ENCODE measurements around the gene DISP3. TPM values are rescaled to one million over a fixed set of nuclear protein-coding genes. Genes with fewer than 3 reads are reported as not detected.

The DISP3 gene
- total and polyA plus RNA-seq, 2 of the 4 experiments (the other 2 are of a cell fraction): 0.05 TPM; not detected in 1

DNA sequence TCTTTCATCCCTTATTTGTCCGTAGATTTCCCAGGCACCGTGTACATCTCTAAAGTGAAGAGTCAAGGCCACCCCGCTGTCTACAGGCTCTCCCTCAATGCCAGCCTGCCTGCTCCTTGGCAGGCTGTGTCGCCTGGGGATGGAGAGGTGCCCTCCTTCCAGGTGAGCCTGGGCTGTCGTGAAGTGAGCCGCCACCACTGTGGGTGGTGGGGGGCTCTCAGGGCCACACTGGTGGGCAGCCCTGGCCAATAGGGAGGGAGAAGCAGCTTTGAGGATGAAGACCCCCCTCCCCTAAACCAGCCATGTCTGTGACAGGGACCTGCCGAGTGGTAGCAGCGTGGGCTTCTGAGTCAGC, 46.2 kb downstream of the DISP3 start:
- no peak for ATAC-seq (ENCODE audit: low read depth)
- Histone ChIP-seq H2AFZ (replicated peaks; ENCODE audit: low read length, poor library complexity) (no peak overlapping the region), H2AK9ac (replicated peaks; ENCODE audit: low read depth, low read length, poor library complexity) (no peak overlapping the region), H3K18ac (ENCODE audit: low read depth, low read length) (no peak overlapping the region), H3K14ac (replicated peaks; ENCODE audit: low read depth, low read length) (no peak overlapping the region), H3K4me1 (ENCODE audit: control insufficient read depth, insufficient read depth, low read length) (no peaks in the 10 kb centered on the region), H2BK5ac (ENCODE audit: low read depth, low read length, poor library complexity, severe bottlenecking) (no peak overlapping the region), H2BK15ac (ENCODE audit: low read depth, low read length) (no peak overlapping the region), H4K5ac (ENCODE audit: low read depth, low read length) (no peak overlapping the region), H3K9me3 (ENCODE audit: control insufficient read depth, insufficient read depth, low read length) (no peaks in the 10 kb centered on the region), H3K4me3 (ENCODE audit: insufficient read depth, low read depth, low read length) (no peak overlapping the region), H4K91ac (ENCODE audit: insufficient read depth, low read depth, low read length) (no peak overlapping the region), H2AK5ac (ENCODE audit: low read depth, low read length) (no peak overlapping the region), H2BK20ac (ENCODE audit: low read depth, low read length) (no peak overlapping the region), H3K9ac (ENCODE audit: low read depth, low read length) (no peak overlapping the region), H3K27ac (ENCODE audit: insufficient read depth, low read length) (no peak overlapping the region), H2BK120ac (ENCODE audit: low read depth, low read length) (no peak overlapping the region), H3K79me1 (ENCODE audit: low read depth in 1 of 2, low read length in 2 of 2) (no peaks in the 10 kb centered on the region), H3K56ac (ENCODE audit: extremely low read depth, insufficient read depth, low read length) (no peak overlapping the region), H3K4me2 (ENCODE audit: low read depth, low read length) (no peak overlapping the region), H3K4ac (ENCODE audit: low read depth, low read length) (no peak overlapping the region), H4K8ac (ENCODE audit: low read depth in 2 of 2, low read length in 2 of 2) (no peak overlapping the region), H4K20me1 (ENCODE audit: insufficient read depth, low read length) (no peaks in the 10 kb centered on the region), H3K9me1 (ENCODE audit: insufficient read depth, low read length) (no peaks in the 10 kb centered on the region), H3K36me3 (ENCODE audit: control insufficient read depth, insufficient read depth, low read length) (no peaks in the 10 kb centered on the region), H3K27me3 (ENCODE audit: control insufficient read depth, insufficient read depth, low read length) (no peaks in the 10 kb centered on the region), H3K23ac (ENCODE audit: low read depth, low read length) (no peak overlapping the region)
- no TSS peak for BruUV-seq (replicated peaks)
- no peak for DNase-seq
- TF ChIP-seq, protein P1, sequence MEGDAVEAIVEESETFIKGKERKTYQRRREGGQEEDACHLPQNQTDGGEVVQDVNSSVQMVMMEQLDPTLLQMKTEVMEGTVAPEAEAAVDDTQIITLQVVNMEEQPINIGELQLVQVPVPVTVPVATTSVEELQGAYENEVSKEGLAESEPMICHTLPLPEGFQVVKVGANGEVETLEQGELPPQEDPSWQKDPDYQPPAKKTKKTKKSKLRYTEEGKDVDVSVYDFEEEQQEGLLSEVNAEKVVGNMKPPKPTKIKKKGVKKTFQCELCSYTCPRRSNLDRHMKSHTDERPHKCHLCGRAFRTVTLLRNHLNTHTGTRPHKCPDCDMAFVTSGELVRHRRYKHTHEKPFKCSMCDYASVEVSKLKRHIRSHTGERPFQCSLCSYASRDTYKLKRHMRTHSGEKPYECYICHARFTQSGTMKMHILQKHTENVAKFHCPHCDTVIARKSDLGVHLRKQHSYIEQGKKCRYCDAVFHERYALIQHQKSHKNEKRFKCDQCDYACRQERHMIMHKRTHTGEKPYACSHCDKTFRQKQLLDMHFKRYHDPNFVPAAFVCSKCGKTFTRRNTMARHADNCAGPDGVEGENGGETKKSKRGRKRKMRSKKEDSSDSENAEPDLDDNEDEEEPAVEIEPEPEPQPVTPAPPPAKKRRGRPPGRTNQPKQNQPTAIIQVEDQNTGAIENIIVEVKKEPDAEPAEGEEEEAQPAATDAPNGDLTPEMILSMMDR (conservative IDR thresholded peaks at IDR 0.05; ENCODE audit: low read depth, low read length): no peak
- TF ChIP-seq RCOR1 (IDR thresholded peaks at IDR 0.05; ENCODE audit: insufficient replicate concordance, low read length): no peak
- no peak for TF ChIP-seq MAZ (IDR thresholded peaks at IDR 0.05; ENCODE audit: borderline replicate concordance, low read depth, low read length)
- no peak for TF ChIP-seq BHLHE40 (IDR thresholded peaks at IDR 0.05; ENCODE audit: low read depth, low read length)
- TF ChIP-seq CHD1 (IDR thresholded peaks at IDR 0.05; ENCODE audit: low read depth, low read length): no peak
- no peak for TF ChIP-seq MXI1 (IDR thresholded peaks at IDR 0.05; ENCODE audit: borderline replicate concordance, low read depth, low read length)
- dilution Hi-C loops (cut with HindIII; ENCODE audit: low sequenced_read_pairs, unreplicated experiment) (no loop called here), in situ Hi-C loops (cut with MboI; ENCODE audit: low sequenced_read_pairs) (no loop called here), intact Hi-C loops (cut with micrococcal nuclease) (no loop called here)
- WGBS, 2 experiments (ENCODE audit: extremely low coverage in 2 of 2, insufficient read length in 1 of 2): no CpG with 5 or more reads among the region's 8 CpGs
- POLR2A ChIA-PET (ENCODE audit: unreplicated experiment): no interaction called here
- CTCF ChIA-PET: interaction anchor here (0.7 kb wide), 1 partner anchor 66 kb away, joined by 3 read pairs; no protein-coding TSS in a partner anchor

Measured in IMR-90 (cell line).